T47D (cell line): ENCODE measurements around the gene KCNJ15.

Experiments used
- DNase-seq, 2 experiments: peaks; one replicate each; pipeline versions ENCODE4 v3.0.0 to v3.0.0-alpha.2; 2011 to 2012; ENCODE audit warnings: low read depth in 1 of 2, low spot score in 1 of 2
- JUND ChIP-seq: IDR thresholded peaks from 2 replicates; pipeline ENCODE4 v1.6.1; 2012; ENCODE audit warnings: low read depth
- in situ Hi-C: cut with HindIII; loops from 2 replicates; pipeline ENCODE4 v1.10.0; 2016; ENCODE audit warnings: low sequenced_read_pairs, low pct_unique_long_range_greater_than_20kb

KCNJ15 gene

GRCh38 chr21:38299671-38300070 lies 42.9 kb downstream of the KCNJ15 start:
- TF ChIP-seq JUND = no peak
- DNase-seq = no peak
- in situ Hi-C loops = no loop called here

GRCh38 chr21:38300141-38300578 lies 43.4 kb downstream of the KCNJ15 start:
- DNase-seq = no peak
- in situ Hi-C loops = no loop called here
- TF ChIP-seq JUND = no peak

GRCh38 chr21:38301321-38302214 lies 44.8 kb downstream of the KCNJ15 start:
- TF ChIP-seq JUND = no peak
- no peak for DNase-seq
- in situ Hi-C loops = no loop called here

GRCh38 chr21:38303300-38303699 lies 46.5 kb downstream of the KCNJ15 start:
- in situ Hi-C loops = no loop called here
- no peak for DNase-seq
- no peak for TF ChIP-seq JUND

GRCh38 chr21:38306433-38307141 lies 49.8 kb downstream of the KCNJ15 start:
- in situ Hi-C loops = no loop called here
- no peak for DNase-seq
- TF ChIP-seq JUND = no peak

- no peak for DNase-seq
- TF ChIP-seq JUND = no peak
- in situ Hi-C loops = no loop called here
Measured at GRCh38 chr21:38307771-38308531, 51.2 kb downstream of the KCNJ15 start.

GRCh38 chr21:38308532-38309119 lies 51.8 kb downstream of the KCNJ15 start:
- DNase-seq = no peak
- no peak for TF ChIP-seq JUND
- in situ Hi-C loops = no loop called here

GRCh38 chr21:38310646-38311485 lies 54.1 kb downstream of the KCNJ15 start:
- no peak for TF ChIP-seq JUND
- in situ Hi-C loops = no loop called here
- DNase-seq = no peak

GRCh38 chr21:38311765-38312164 lies 55.0 kb downstream of the KCNJ15 start:
- TF ChIP-seq JUND = no peak
- in situ Hi-C loops = no loop called here
- no peak for DNase-seq

- in situ Hi-C loops = no loop called here
- no peak for DNase-seq
- no peak for TF ChIP-seq JUND
Measured at GRCh38 chr21:38312822-38313221, 56.0 kb downstream of the KCNJ15 start.

GRCh38 chr21:38314558-38314957 lies 57.8 kb downstream of the KCNJ15 start:
- DNase-seq = no peak
- no peak for TF ChIP-seq JUND
- in situ Hi-C loops = no loop called here

GRCh38 chr21:38315122-38315521 lies 58.3 kb downstream of the KCNJ15 start:
- DNase-seq = no peak
- no peak for TF ChIP-seq JUND
- in situ Hi-C loops = no loop called here
